AG09309 (cell line): ENCODE measurements around the gene PGC.

ENCODE experiments used
- DNase-seq: peaks from one replicate; pipeline ENCODE4 v3.0.0-alpha.2; 2010; ENCODE audit warnings: low read depth
- H3K4me3 ChIP-seq: 2 replicates; pipeline ENCODE4 v1.5.1; 2011; ENCODE audit warnings: mild to moderate bottlenecking, low read depth, low read length, moderate library complexity; ENCODE audit not compliant: control insufficient read depth
- CTCF ChIP-seq: IDR thresholded peaks from 2 replicates; pipeline ENCODE4 v1.5.1; 2011; ENCODE audit warnings: mild to moderate bottlenecking, low read depth, low read length, inconsistent platforms; ENCODE audit not compliant: insufficient read depth, control insufficient read depth; ENCODE audit errors: missing control alignments

Gene PGC

GRCh38 chr6:41758641-41759035 lies 11.4 kb upstream of the PGC start:
- DNase-seq: no peak
- TF ChIP-seq CTCF: no peak
- no peak overlapping the region for H3K4me3 ChIP-seq

- no peak for TF ChIP-seq CTCF
- DNase-seq: no peak
- H3K4me3 ChIP-seq: no peak overlapping the region
Measured at GRCh38 chr6:41757931-41758640, 10.9 kb upstream of the PGC start.

- H3K4me3 ChIP-seq: no peak overlapping the region
- no peak for TF ChIP-seq CTCF
- DNase-seq: no peak
Measured at GRCh38 chr6:41757271-41757670, 10.1 kb upstream of the PGC start.

- no peak for DNase-seq
- no peak for TF ChIP-seq CTCF
- no peak overlapping the region for H3K4me3 ChIP-seq
Measured at GRCh38 chr6:41756354-41756753, 9.2 kb upstream of the PGC start.

- no peak for DNase-seq
- no peak for TF ChIP-seq CTCF
- no peak overlapping the region for H3K4me3 ChIP-seq
Measured at GRCh38 chr6:41755895-41756294, 8.7 kb upstream of the PGC start.

- no peak overlapping the region for H3K4me3 ChIP-seq
- TF ChIP-seq CTCF: no peak
- no peak for DNase-seq
Measured at GRCh38 chr6:41750374-41750773, 3.2 kb upstream of the PGC start.
